Measurements from ENCODE around the gene KCNT2.

- no peak for TF ChIP-seq POLR2A (IDR thresholded peaks at IDR 0.05)
- TF ChIP-seq, protein P1, sequence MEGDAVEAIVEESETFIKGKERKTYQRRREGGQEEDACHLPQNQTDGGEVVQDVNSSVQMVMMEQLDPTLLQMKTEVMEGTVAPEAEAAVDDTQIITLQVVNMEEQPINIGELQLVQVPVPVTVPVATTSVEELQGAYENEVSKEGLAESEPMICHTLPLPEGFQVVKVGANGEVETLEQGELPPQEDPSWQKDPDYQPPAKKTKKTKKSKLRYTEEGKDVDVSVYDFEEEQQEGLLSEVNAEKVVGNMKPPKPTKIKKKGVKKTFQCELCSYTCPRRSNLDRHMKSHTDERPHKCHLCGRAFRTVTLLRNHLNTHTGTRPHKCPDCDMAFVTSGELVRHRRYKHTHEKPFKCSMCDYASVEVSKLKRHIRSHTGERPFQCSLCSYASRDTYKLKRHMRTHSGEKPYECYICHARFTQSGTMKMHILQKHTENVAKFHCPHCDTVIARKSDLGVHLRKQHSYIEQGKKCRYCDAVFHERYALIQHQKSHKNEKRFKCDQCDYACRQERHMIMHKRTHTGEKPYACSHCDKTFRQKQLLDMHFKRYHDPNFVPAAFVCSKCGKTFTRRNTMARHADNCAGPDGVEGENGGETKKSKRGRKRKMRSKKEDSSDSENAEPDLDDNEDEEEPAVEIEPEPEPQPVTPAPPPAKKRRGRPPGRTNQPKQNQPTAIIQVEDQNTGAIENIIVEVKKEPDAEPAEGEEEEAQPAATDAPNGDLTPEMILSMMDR (IDR thresholded peaks at IDR 0.05): no peak
These were observed 11.5 kb upstream of the KCNT2 start for GRCh38 chr1:196619721-196620120.

All from heart left ventricle (tissue), 13 donors.